Putamen (tissue), 1 donor: Measurements from ENCODE around the gene CEP170B.
"Not testable (repeated sequence)": the region's sequence is repeated elsewhere in the genome, so short reads cannot be mapped to it uniquely, and the experiment has no call there.

Source experiments
- DNase-seq: peaks from one replicate; pipeline ENCODE4 v3.0.0-alpha.2; 2016; ENCODE audit warnings: low spot score

Gene CEP170B

GRCh38 chr14:104944436-104945205, 79.6 kb downstream of the CEP170B start:
- DNase-seq = not testable (repeated sequence)

- not testable (repeated sequence) for DNase-seq
Measured at GRCh38 chr14:104945266-104945665, 80.2 kb downstream of the CEP170B start.
